GM18867 (cell line): Measurements from ENCODE around the gene KRTAP10-7.
"Not testable (repeated sequence)": the region's sequence is repeated elsewhere in the genome, so short reads cannot be mapped to it uniquely, and the experiment has no call there.

Source experiments
- ATAC-seq: cut with Tn5 transposase; IDR thresholded peaks from one replicate; pipeline ENCODE4 v1.9.1; 2021; ENCODE audit warnings: mild to moderate bottlenecking, moderate library complexity; ENCODE audit not compliant: unreplicated experiment

Gene KRTAP10-7

GRCh38 chr21:44627831-44628233 is 27.4 kb downstream of the KRTAP10-7 start:
- ATAC-seq: not testable (repeated sequence)

DNA sequence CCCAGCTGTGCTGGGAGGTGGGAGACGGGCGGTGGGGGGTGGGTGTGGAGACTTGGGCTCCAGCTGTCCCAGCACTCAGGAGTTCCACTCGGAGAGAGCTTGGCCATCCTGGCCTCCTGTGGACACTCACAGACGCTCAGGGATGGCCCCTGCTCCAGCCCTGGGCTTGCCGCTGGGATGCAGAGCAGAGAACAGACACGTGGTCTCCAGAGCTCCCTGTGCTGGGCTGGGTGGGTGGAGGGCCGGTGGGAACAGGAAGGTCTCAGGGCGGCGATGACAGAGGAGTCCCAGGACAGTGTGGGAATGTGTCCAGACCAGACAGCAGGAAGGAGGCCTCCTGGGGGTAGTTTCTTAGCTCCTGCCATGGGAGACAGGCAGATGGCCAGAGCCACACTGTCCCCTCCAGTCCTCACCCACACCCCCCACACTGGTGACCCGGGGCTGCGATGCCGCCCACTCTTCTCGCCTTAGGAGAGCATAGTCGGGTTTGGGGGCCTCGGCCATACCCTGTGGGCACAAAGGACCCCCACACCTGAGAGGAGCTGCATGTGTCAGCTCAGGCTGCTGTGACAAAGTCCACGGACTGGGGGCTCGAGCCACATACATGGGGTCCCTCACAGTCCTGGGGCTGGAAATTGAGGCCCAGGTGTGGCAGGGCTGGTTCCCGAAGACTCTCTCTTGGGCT is 28.5 kb downstream of the KRTAP10-7 start:
- no peak for ATAC-seq

GRCh38 chr21:44630440-44630839 is 30.0 kb downstream of the KRTAP10-7 start:
- no peak for ATAC-seq

- ATAC-seq: no peak
Measured at GRCh38 chr21:44632067-44632466, 31.7 kb downstream of the KRTAP10-7 start.

DNA sequence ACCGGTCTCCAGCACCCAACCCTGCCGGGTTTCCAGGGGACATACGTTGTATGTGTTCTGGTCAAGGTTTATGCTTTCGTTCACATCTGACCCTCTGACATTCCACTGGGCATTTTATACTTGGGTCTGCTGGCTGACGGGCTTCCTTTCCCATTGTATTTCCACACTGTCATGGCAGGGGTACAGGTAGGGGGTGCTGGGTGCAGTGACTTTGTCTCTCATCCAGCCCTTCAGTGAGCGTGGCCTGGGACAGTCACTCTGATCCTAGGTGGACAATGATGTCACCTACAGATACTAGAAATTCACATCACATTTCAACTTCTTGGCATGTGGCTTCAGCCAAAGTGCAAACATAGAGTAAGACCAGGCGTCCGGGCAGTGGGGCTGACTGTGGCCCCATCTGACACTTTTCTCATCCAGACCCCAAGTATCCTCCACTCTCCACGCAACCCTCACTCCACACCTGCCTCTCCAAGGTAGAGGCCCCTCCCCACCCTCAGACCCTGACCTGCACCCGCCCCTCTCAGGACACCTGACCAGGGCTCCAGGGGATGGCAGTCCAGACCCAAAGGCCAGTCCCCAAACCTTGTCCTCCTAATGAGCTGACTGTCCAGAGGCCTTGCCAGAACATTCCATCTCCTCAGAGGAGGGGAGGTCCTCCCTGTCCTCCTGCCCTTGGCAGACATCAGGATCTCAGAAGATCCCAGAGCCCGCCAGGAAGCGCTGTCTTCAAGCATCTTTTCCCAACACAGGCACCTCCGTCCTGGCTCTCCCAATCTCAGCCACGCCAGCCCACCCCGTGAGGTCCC is 36.0 kb downstream of the KRTAP10-7 start:
- no peak for ATAC-seq

- no peak for ATAC-seq
Measured at GRCh38 chr21:44637018-44637850, 36.8 kb downstream of the KRTAP10-7 start, which contains the start of gene KRTAP10-10. Gene KRTAP10-10 (plus strand): TSS chr21:44637356. CDS start chr21:44637418, 62 bp downstream.

GRCh38 chr21:44637851-44638348 is 37.5 kb downstream of the KRTAP10-7 start:
- not testable (repeated sequence) for ATAC-seq

GRCh38 chr21:44638506-44639330 is 38.3 kb downstream of the KRTAP10-7 start:
- not testable (repeated sequence) for ATAC-seq

DNA sequence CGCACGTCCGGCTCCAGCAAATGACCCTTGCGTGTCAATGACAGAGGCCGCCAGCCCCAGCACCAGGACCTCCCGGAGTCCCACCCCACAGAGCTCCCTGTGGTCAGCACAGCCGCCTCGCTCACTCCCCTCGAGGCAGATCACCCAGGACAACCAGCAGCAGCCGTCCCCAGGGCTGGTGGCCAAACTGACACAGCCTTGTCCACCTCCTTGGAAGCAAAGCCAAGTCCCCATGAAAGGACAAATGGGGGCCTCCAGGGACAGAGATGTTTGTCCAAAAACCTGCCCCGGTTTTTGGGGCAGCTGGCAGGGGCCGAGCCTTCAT is 38.9 kb downstream of the KRTAP10-7 start:
- ATAC-seq: no peak

DNA sequence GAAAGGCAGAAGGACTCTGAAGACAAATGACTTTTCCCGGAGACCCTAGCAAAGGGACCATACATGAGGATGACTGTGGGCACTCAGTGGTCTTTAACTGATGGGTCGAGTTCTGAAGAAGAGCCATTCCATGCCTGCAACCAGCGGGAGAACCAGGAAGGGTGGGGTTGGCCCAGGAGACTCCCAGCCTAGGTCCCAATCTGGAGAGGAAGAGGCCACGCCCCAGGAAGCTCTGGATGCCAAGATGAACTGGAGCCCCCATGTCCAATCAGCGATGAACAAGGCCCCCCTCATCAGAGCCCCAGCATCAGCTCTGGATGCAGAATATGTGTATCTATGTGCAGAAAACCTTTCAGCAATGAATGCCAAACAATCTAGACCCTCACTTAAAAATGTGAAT is 40.4 kb downstream of the KRTAP10-7 start:
- ATAC-seq: no peak

GRCh38 chr21:44643741-44644310 is 43.4 kb downstream of the KRTAP10-7 start:
- ATAC-seq: no peak

DNA sequence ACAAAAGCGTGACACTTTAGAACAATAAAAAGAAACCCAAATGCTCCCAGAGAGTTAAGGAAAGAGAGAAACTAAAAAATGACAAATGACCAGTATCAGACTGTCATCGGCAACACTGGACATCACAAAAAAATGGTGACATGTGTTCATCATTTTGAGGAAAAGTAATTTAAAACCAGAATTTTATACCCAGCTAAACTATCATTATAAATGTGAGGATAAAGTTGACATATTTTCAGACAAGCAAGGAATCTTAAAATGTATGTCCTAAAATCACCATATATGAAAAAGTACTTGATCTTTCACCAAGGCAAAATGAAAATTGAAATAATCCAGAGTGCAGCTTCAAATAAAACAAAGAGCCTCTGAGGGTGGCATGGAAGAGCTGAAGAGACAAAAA is 44.5 kb downstream of the KRTAP10-7 start:
- no peak for ATAC-seq

DNA sequence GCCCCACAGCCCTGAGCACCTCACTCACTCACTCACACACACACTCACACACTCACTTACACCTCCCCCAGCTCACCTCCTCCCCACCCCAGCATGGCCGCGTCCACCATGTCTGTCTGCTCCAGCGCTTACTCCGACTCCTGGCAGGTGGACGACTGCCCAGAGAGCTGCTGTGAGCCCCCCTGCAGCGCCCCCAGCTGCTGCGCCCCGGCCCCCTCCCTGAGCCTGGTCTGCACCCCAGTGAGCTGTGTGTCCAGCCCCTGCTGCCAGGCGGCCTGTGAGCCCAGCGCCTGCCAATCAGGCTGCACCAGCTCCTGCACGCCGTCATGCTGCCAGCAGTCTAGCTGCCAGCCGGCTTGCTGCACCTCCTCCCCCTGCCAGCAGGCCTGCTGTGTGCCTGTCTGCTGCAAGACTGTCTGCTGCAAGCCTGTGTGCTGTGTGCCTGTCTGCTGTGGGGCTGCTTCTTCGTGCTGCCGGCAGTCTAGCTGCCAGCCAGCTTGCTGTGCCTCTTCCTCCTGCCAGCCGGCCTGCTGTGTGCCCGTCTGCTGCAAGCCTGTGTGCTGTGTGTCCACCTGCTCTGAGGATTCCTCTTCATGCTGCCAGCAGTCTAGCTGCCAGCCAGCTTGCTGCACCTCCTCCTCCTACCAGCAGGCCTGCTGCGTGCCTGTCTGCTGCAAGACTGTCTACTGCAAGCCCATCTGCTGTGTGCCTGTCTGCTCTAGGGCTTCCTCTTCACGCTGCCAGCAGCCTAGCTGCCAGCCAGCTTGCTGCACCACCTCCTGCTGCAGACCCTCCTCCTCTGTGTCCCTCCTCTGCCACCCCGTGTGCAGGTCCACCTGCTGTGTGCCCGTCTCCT is 46.2 kb downstream of the KRTAP10-7 start, which contains the start of gene KRTAP10-11:
Gene KRTAP10-11 (plus strand): TSS at position 49 of the 856 bp plus-strand sequence. CDS start 45 bp downstream, at position 94.
- not testable (repeated sequence) for ATAC-seq

- ATAC-seq: no peak
Measured at GRCh38 chr21:44647222-44647552, 46.8 kb downstream of the KRTAP10-7 start.

DNA sequence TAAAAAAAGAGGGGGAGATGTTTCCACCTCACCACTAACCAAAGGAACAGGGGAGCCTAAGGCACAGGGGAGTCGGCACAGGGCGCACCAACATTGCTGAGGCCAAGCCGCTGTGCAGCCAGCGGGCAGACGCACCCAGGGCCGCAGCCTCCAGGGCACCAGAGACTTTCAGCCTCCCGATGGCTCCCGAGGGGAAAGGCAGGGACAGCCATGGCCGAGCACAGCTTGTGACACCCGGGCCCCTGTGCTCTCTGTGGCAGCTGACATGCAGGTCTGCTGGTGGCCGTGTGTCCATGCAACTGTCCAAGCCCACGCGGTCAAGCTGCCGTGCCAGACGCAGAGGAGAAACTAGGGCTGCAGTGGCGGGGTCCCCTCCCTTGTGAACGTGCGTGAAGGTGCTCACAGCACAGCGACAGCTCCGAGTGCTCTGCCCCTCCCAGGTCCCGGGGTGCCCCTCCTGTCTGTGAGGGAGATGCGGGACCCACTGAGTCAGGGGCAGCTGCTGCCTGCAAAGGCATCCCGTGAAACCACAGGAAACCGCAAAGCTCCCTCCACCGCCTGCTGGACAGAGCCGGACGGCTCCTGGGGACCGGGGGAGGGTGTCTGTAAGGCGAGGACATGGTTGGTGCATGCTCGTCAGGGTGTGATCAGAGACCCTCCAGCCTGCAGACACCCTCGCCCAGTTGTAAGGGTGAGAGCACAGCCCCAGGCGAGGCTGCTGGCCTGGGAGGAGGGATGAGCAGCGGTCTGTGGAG is 48.3 kb downstream of the KRTAP10-7 start:
- ATAC-seq: no peak

DNA sequence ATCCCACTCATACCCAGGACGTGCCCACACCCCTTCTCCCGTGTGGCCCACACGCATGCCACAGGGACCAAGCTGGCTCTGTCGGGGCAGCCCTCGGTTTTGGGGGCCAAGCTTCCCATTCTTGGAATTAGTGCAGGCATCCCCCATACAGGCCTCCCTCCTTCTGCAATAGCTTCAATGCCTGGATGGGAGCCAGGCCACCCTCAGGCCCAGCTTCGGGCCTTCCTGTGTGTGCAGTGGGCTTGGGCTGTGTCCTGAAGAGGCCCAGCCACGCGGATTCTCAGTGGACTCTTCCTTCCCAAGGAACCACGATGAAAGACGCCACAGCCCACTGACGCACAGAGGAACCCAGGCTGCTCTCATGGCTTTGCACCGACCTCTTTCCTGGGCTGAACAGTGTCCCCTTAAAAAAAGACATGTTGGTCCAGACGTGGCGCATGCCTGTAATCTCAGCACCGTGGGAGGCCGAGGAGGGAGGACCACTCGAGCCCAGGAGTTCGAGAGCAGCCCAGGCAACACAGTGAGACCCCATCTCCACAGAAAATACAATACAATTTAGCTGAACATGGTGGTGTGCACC is 49.2 kb downstream of the KRTAP10-7 start:
- ATAC-seq: no peak

- ATAC-seq: no peak
Measured at GRCh38 chr21:44650265-44650972, 50.0 kb downstream of the KRTAP10-7 start.
